Measurements from ENCODE around the gene GDPGP1. TPM values are rescaled to one million over a fixed set of nuclear protein-coding genes. Genes with fewer than 3 reads are reported as not detected.
"Not testable (repeated sequence)": the region's sequence is repeated elsewhere in the genome, so short reads cannot be mapped to it uniquely, and the experiment has no call there.

The GDPGP1 gene
- total and polyA plus RNA-seq, 11 donors, result 4.8 to 18.9 (median 12.3) TPM

- intact Hi-C loops (cut with DNase I), result loop anchor here in 1 of 10 donors (10.0 kb wide), 1 partner anchor 142 kb away; no protein-coding TSS in a partner anchor
- Histone ChIP-seq H3K36me3 (peaks cover 0 to 3% (median 0%) of the 10 kb centered on the region in 9 donors), H3K27me3 (no peaks in the 10 kb centered on the region), H3K4me1 (peaks cover 0 to 8% (median 0%) of the 10 kb centered on the region in 12 donors), H3K4me3 (no peak overlapping the region), H3K27ac (no peak overlapping the region), H3K9me3 (no peaks in the 10 kb centered on the region)
- DNase-seq, result no peak
- WGBS, 4 donors, result 34 to 38% (median 35%) methylated on average over 5 of the region's 5 CpGs
- TF ChIP-seq POLR2A (IDR thresholded peaks at IDR 0.05) (no peak), CTCF (IDR thresholded peaks at IDR 0.05) (no peak)
- ATAC-seq, result no peak
Measured at GRCh38 chr15:90287101-90287500, 53.1 kb downstream of the GDPGP1 start.

GRCh38 chr15:90287946-90288345 is 53.9 kb downstream of the GDPGP1 start:
- Histone ChIP-seq H3K9me3 (no peaks in the 10 kb centered on the region), H3K36me3 (peaks cover 0 to 3% (median 0%) of the 10 kb centered on the region in 9 donors), H3K4me3 (no peak overlapping the region), H3K27ac (no peak overlapping the region), H3K4me1 (peaks cover 0 to 8% (median 0%) of the 10 kb centered on the region in 12 donors), H3K27me3 (no peaks in the 10 kb centered on the region)
- ATAC-seq, result no peak
- no peak for TF ChIP-seq CTCF (IDR thresholded peaks at IDR 0.05)
- TF ChIP-seq POLR2A (IDR thresholded peaks at IDR 0.05), result no peak
- intact Hi-C loops (cut with DNase I), result loop anchor here in 1 of 10 donors (10.0 kb wide), 1 partner anchor 143 kb away; no protein-coding TSS in a partner anchor
- WGBS, 4 donors, result 74 to 83% (median 79%) methylated on average over 6 of the region's 6 CpGs
- no peak for DNase-seq

GRCh38 chr15:90291679-90292356 is 57.8 kb downstream of the GDPGP1 start:
- no peaks in the 10 kb centered on the region for H3K36me3 ChIP-seq
- peaks cover 0 to 8% (median 0%) of the 10 kb centered on the region in 12 donors for H3K4me1 ChIP-seq
- no peak overlapping the region for H3K27ac ChIP-seq
- WGBS, 4 donors, result 76 to 88% (median 80%) methylated on average over 14 to 16 of the region's 16 CpGs
- H3K27me3 ChIP-seq, result no peaks in the 10 kb centered on the region
- intact Hi-C loops (cut with DNase I), result no loop called here
- ATAC-seq (no peak), DNase-seq (no peak)
- no peak overlapping the region for H3K4me3 ChIP-seq
- no peaks in the 10 kb centered on the region for H3K9me3 ChIP-seq
- TF ChIP-seq CTCF (IDR thresholded peaks at IDR 0.05) (no peak), POLR2A (IDR thresholded peaks at IDR 0.05) (no peak)

- H3K27ac ChIP-seq; H3K4me1 ChIP-seq; H3K27me3 ChIP-seq; H3K36me3 ChIP-seq; H3K4me3 ChIP-seq; H3K9me3 ChIP-seq; intact Hi-C loops (cut with DNase I): not testable (repeated sequence)
- peak; percentile 60 to 84 (median 74) for TF ChIP-seq CTCF (IDR thresholded peaks at IDR 0.05)
- ATAC-seq, result peak in 1 of 4 donors; percentile 24
- WGBS, 4 donors, result 52 to 63% (median 55%) methylated on average over 9 to 13 of the region's 13 CpGs
- DNase-seq, result peak; percentile 64 to 84 (median 64)
Measured at GRCh38 chr15:90293040-90293810, 59.2 kb downstream of the GDPGP1 start.
